ENCODE measurements around the gene TMEM175.

GRCh38 chr4:948936-949300, 16.7 kb downstream of the TMEM175 start:
- TF ChIP-seq POLR2A (IDR thresholded peaks at IDR 0.05; ENCODE audit: low read length) (no peak), GATA1 (IDR thresholded peaks at IDR 0.05; ENCODE audit: low read depth, low read length) (no peak)
